Endothelial cell of umbilical vein (primary cell): ENCODE measurements around the gene DENND1C. TPM values are rescaled to one million over a fixed set of nuclear protein-coding genes. Genes with fewer than 3 reads are reported as not detected.

ENCODE experiments used
- BruUV-seq: library from RNA; stranded (reverse); fragments of 400-500 nt; replicated peaks from 2 replicates; lab custom pipeline; 2021; lab: Mats Ljungman, UMichigan
- CTCF ChIA-PET: fragments of 300-600, 350-600 bp; sonication (Branson Sonifier 250); formaldehyde crosslinking; loops from one replicate; lab custom pipeline; 2021; ENCODE audit warnings: antibody characterized with exemption, inconsistent platforms; lab: Charles Lee
- POLR2A ChIA-PET: fragments of 300-600, 350-600 bp; sonication (Branson Sonifier 250); formaldehyde crosslinking; loops from one replicate; lab custom pipeline; 2021; ENCODE audit warnings: antibody characterized with exemption, inconsistent platforms; lab: Charles Lee
- DNase-seq: peaks from one replicate; pipeline ENCODE4 v3.0.0-alpha.2; 2011; ENCODE audit warnings: low read depth, low spot score
- FAIRE-seq: peaks from 2 replicates; lab custom pipeline; 2011; peaks lifted over from hg19 to GRCh38; lab: Jason Lieb, UNC
- H2AFZ ChIP-seq: 2 replicates; pipeline ENCODE4 v1.6.0; 2012; ENCODE audit warnings: low read depth, low read length, control low read depth, inconsistent platforms
- H3K27ac ChIP-seq: 2 replicates; pipeline ENCODE4 v1.5.1; 2011; ENCODE audit warnings: low read depth, mild to moderate bottlenecking, control low read depth, low read length, moderate library complexity; ENCODE audit not compliant: insufficient read depth
- H3K27me3 ChIP-seq, 2 experiments: 2 replicates each; pipeline versions ENCODE4 v1.6.0 to v1.6.1; 2011; ENCODE audit warnings: low read length in 2 of 2, mixed read lengths in 1 of 2; ENCODE audit not compliant: control insufficient read depth in 2 of 2, insufficient read depth in 2 of 2
- H3K36me3 ChIP-seq, 2 experiments: 2 replicates in 1 of 2; 3 replicates in 1 of 2; pipeline ENCODE4 v1.5.1; 2011; ENCODE audit warnings: low read length in 2 of 2, mild to moderate bottlenecking in 1 of 2, moderate library complexity in 1 of 2; ENCODE audit not compliant: control insufficient read depth in 2 of 2, insufficient read depth in 2 of 2; ENCODE audit errors: extremely low read depth in 1 of 2
- H3K4me1 ChIP-seq: 3 replicates; pipeline ENCODE4 v1.5.1; 2011; ENCODE audit warnings: mild to moderate bottlenecking, low read length; ENCODE audit not compliant: control insufficient read depth, insufficient read depth; ENCODE audit errors: extremely low read depth
- H3K4me2 ChIP-seq: 2 replicates; pipeline ENCODE4 v1.6.1; 2011; ENCODE audit warnings: low read length, control low read depth, mixed read lengths; ENCODE audit not compliant: insufficient read depth
- H3K4me3 ChIP-seq, 3 experiments: fragments of 200-600 bp in 1 of 3; sonication (generic), shearing (Covaris generic) in 1 of 3; replicated peaks in 1 of 3; 2 replicates each; pipeline ENCODE4 v1.5.1; 2011 to 2016; ENCODE audit warnings: control low read depth in 3 of 3, low read length in 3 of 3, mild to moderate bottlenecking in 2 of 3, inconsistent platforms in 1 of 3, low read depth in 1 of 3, moderate library complexity in 1 of 3; ENCODE audit not compliant: insufficient read depth in 1 of 3
- H3K79me2 ChIP-seq: 2 replicates; pipeline ENCODE4 v1.6.0; 2012; ENCODE audit warnings: low read length, inconsistent platforms; ENCODE audit not compliant: control insufficient read depth, insufficient read depth
- H3K9ac ChIP-seq: replicated peaks from 2 replicates; pipeline ENCODE3; 2011; ENCODE audit warnings: low read length, control low read depth; ENCODE audit not compliant: insufficient read depth; ENCODE audit errors: extremely low read depth
- H3K9me1 ChIP-seq: replicated peaks from 3 replicates; pipeline ENCODE4 v1.6.0; 2011; ENCODE audit warnings: mild to moderate bottlenecking, low read length; ENCODE audit not compliant: control insufficient read depth, insufficient read depth; ENCODE audit errors: extremely low read depth
- H3K9me3 ChIP-seq: replicated peaks from 2 replicates; pipeline ENCODE4 v1.5.1; 2012; ENCODE audit warnings: low read length, inconsistent platforms; ENCODE audit not compliant: control insufficient read depth, insufficient read depth
- H4K20me1 ChIP-seq: replicated peaks from 2 replicates; pipeline ENCODE3; 2011; ENCODE audit warnings: mild to moderate bottlenecking, low read length; ENCODE audit not compliant: control insufficient read depth, insufficient read depth; ENCODE audit errors: extremely low read depth
- CTCF ChIP-seq, 2 donors: IDR thresholded peaks; 1 replicate in 1 of 2; 2 replicates in 1 of 2; pipeline ENCODE4 v1.5.1; 2011; ENCODE audit warnings: low read length in 2 of 2, mild to moderate bottlenecking in 2 of 2, moderate library complexity in 2 of 2, control low read depth in 1 of 2, inconsistent platforms in 1 of 2, low read depth in 1 of 2; ENCODE audit not compliant: insufficient read depth in 1 of 2; ENCODE audit errors: extremely low read depth in 1 of 2
- EZH2 ChIP-seq: IDR thresholded peaks from 2 replicates; pipeline ENCODE4 v1.6.1; 2012; ENCODE audit warnings: borderline replicate concordance, low read depth, mild to moderate bottlenecking, moderate library complexity, low read length, inconsistent platforms; ENCODE audit not compliant: severe bottlenecking
- FOS ChIP-seq: IDR thresholded peaks from 2 replicates; pipeline ENCODE4 v1.6.1; 2011; ENCODE audit warnings: mild to moderate bottlenecking, low read length, moderate library complexity, borderline replicate concordance; ENCODE audit not compliant: insufficient read depth
- GATA2 ChIP-seq: IDR thresholded peaks from 2 replicates; pipeline ENCODE4 v1.7.0; 2011; ENCODE audit warnings: low read depth, mild to moderate bottlenecking, moderate library complexity, mixed read lengths, low read length; ENCODE audit not compliant: insufficient read length, insufficient read depth
- JUN ChIP-seq: IDR thresholded peaks from 2 replicates; pipeline ENCODE4 v1.6.1; 2011; ENCODE audit warnings: borderline replicate concordance, low read depth; ENCODE audit not compliant: insufficient read length, insufficient read depth
- MAX ChIP-seq: IDR thresholded peaks from 2 replicates; pipeline ENCODE4 v1.6.1; 2011; ENCODE audit not compliant: insufficient read depth, insufficient read length
- MYC ChIP-seq: IDR thresholded peaks from one replicate; pipeline ENCODE4 v1.6.1; 2011; ENCODE audit warnings: mild to moderate bottlenecking, low read depth, low read length
- POLR2A ChIP-seq: IDR thresholded peaks from 2 replicates; pipeline ENCODE4 v1.6.1; 2012; ENCODE audit warnings: low read depth, mild to moderate bottlenecking, control low read depth, low read length
- POLR2AphosphoS5 ChIP-seq: IDR thresholded peaks from 2 replicates; pipeline ENCODE4 v1.6.1; 2012; ENCODE audit warnings: low read depth, mild to moderate bottlenecking, control low read depth, low read length, moderate library complexity; ENCODE audit not compliant: insufficient read depth
- dilution Hi-C: fragments of 300-500 bp; cut with MboI; formaldehyde crosslinking; loops from one replicate; pipeline ENCODE4 v1.15.0; 2019; ENCODE audit warnings: low sequenced_read_pairs; ENCODE audit not compliant: extremely low pct_ligation_motif_present
- intact Hi-C: fragments of 100-400 bp; cut with micrococcal nuclease; formaldehyde crosslinking; loops from one replicate; pipeline ENCODE4 v1.10.0; 2022
- polyA plus RNA-seq, 4 experiments: library from polyadenylated mRNA; depleted of rRNA in 3 of 4; stranded (reverse) in 3 of 4; unstranded in 1 of 4; fragments of >200 nt; gene quantifications; 2 replicates each; pipeline versions ENCODE4 v1.2.1 to v1.2.3, GENCODE V29; 2011 to 2012; ENCODE audit warnings: missing spikeins in 1 of 4
- total RNA-seq: library from RNA; stranded (reverse); gene quantifications from 2 replicates; pipeline ENCODE4 v1.2.3, GENCODE V29; 2021

DENND1C gene
- total and polyA plus RNA-seq, 2 donors (not counting 3 experiments of a cell fraction or from before 2014, with no cell fraction given): not detected

GRCh38 chr19:6510618-6511017, 29.0 kb upstream of the DENND1C start:
- Histone ChIP-seq H2AFZ (no peak overlapping the region), H3K27me3 (no peaks in the 10 kb centered on the region), H3K4me1 (no peaks in the 10 kb centered on the region), H3K79me2 (no peaks in the 10 kb centered on the region), H3K9me1 (no peaks in the 10 kb centered on the region), H4K20me1 (no peaks in the 10 kb centered on the region), H3K9ac (no peak overlapping the region), H3K27ac (no peak overlapping the region), H3K36me3 (no peaks in the 10 kb centered on the region), H3K4me2 (no peak overlapping the region), H3K4me3 (no peak overlapping the region), H3K9me3 (no peaks in the 10 kb centered on the region)
- POLR2A ChIA-PET: no interaction called here
- FAIRE-seq: no peak
- CTCF ChIA-PET: interaction anchor here (0.6 kb wide), 1 partner anchor 50 kb away, joined by 3 read pairs; no protein-coding TSS in a partner anchor
- intact Hi-C loops: no loop called here
- TF ChIP-seq FOS (no peak), POLR2AphosphoS5 (no peak), MYC (no peak), JUN (no peak), CTCF (IDR thresholded peaks at IDR 0.05; ENCODE audit: extremely low read depth in 1 of 2, insufficient read depth in 1 of 2, low read depth in 1 of 2, low read length in 2 of 2) (no peak), GATA2 (no peak), MAX (no peak), EZH2 (no peak), POLR2A (no peak)
- no TSS peak for BruUV-seq
- no peak for DNase-seq
- dilution Hi-C loops: no loop called here
